ENCODE results near the gene CDC25B.
"Not testable (repeated sequence)": the region's sequence is repeated elsewhere in the genome, so short reads cannot be mapped to it uniquely, and the experiment has no call there.

CDC25B gene

DNA sequence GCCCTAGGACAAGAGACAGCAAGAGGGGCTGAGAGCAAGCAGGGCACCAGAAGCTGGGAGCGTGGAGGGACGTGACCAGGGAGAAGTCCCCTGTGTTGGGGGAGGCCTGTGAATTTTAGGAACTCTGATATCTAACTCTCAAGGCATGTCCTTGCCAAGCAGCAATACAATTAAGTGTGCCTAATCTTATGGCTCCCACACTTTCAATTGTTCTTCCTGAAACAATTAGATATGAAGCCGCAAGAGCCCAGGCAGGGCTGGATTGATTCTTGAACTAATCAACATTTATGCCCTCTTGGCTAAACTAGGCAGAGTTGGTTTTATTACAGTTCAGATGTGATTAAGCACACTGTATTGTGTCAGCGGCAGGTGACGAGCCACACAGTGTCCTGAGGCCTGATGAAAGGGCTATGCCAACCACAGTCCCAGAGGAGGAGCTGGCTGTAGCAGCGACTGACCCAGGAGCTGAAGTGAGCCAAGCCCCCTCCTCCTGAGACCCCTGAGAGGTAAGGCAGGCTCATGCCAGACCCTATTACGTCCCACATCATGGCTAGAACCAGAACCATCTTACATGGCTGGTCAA lies 46.3 kb downstream of the CDC25B start:
- no peak for DNase-seq

DNA sequence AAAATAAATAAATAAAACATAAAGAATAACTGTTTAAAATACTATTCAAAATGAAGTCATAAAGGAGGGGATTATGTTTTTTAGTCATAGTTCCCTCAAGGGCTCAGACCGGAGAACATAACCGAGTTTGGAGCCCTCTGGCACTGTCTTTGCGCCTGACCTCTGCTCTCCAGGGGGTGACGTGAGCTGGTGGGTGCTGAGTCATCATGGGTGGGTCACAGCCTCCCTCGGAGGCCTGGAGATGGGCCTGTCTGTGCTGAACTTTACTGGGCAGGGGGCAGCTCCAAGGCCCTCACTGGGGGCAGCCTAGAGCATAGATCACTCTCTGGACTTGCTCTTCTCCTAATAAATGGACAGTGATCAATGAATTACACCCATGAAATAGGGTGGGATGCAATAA lies 47.4 kb downstream of the CDC25B start:
- DNase-seq: no peak

DNA sequence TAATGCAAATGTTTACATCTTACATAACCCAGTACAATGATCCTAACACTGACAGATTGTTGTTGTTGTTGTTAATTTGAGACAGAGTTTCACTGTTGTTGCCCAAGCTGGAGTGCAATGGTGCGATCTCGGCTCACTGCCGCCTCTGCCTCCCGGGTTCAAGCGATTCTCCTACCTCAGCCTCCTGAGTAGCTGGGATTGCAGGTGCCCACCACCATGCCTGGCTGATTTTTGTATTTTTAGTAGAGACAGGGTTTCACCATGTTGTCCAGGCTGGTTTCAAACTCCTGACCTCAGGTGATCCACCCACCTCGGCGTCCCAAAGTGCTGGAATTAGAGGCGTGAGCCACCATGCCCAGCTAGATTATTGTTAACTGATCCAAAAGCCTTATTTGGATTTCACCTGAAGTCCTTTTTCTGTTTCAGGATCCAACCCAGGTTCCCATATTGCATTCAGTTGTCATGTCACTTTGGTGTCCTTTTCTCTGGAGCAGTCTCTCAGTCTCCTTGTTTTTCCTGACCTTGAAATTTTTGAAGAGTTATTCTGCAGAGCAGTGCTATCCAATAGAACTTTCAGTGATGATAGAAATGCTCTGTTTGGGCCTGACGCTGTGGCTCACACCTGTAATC lies 48.0 kb downstream of the CDC25B start:
- not testable (repeated sequence) for DNase-seq

DNA sequence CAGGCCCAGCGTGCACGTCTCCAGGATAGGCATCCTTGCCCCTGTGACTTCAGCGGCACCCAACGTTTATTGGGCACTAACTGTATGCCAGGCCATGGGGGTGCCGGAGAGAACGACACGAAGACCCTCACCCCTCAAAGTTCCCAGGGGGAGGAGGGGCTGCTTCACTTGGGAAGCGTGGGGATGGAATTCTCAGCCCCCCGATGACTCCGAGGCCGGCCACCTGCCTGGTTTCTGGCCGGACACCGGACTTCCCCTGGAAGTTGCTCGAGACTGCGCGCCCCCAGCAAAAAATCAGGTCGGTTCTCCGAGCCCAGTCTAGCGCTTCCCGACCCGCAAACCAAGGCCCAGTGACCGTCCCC lies 50.2 kb downstream of the CDC25B start:
- no peak for DNase-seq

DNA sequence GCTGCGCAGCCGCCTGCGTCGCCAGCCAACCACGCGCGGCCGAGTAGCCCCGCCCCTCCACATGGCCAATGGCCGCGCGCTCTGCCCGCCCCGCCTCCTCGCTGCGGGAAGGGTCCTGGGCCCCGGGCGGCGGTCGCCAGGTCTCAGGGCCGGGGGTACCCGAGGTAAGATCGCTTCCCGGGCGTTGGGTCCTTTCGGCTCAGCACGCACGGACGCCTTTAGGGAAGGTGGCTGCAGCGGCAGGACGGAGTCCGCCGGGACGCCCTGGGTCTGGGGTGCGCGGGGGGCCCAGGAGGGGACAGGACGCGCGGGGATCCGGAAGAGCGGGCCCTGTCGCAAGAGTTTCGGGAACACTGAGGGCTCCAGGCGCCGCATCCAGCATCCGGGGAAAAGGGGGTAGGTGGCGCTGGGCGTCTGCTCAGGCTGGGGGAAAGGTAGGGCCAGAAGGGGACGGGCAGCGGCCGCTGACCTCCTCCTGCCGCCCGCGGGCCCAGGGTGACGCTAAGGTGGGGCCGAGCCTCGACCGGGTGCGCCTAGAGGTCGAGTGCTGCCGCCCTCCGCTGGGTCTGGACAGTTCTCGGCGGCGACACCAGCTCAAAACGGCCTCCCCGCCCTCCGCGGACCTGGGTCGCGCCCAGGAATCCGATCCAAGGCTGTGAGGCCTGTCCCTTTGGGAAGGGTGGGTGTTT lies 50.8 kb downstream of the CDC25B start, which contains the start of gene MAVS:
Gene MAVS, plus strand, starts transcription at position 95 of the 689 bp plus-strand sequence. CDS start 7,791 bp downstream, outside the sequence.
- peak; percentile 47 to 62 for DNase-seq

DNA sequence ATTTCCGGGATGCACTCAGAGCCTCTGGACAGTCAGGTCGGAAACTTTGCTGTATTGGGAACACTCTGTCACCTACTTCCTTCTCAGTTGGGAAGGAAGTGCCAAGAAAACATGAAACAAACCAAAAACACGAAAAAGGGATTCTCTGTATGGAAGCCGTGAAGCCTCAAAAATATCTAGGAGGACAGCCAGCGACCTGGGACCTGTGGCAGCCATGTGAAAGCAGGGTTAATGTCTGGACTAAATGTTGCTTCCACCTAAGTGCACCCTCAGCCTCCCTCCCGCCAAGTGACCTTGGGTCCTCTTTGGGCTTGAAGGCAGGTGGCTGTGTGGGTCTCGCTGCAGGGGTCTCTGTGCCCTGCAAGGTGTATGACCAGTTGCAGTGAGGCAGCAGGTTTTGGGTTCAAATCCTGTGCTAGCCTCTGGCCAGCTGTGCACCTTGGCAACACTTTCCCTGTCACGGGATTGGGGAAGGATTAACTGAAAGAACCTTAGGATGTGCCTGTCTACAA lies 51.4 kb downstream of the CDC25B start:
- no peak for DNase-seq

DNA sequence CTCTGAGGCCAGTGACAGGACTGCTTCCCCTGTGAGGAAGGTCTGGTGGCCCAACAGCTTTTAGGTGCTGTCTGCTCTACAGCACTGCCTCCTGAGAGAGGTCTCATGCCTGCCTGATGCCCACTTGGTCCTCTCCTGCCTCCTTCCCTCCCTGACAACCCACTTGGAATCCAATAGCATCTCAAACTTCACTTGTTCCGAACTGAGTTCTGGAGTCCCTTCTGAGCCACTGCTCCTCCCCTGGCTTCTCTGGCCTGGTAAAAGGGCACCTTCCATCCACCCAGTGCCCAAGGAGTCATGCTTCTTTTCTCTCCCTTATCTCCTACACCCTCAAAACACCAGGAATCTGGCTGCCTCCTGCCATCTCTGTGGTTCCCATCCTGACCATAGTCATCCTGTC lies 52.5 kb downstream of the CDC25B start:
- no peak for DNase-seq

DNA sequence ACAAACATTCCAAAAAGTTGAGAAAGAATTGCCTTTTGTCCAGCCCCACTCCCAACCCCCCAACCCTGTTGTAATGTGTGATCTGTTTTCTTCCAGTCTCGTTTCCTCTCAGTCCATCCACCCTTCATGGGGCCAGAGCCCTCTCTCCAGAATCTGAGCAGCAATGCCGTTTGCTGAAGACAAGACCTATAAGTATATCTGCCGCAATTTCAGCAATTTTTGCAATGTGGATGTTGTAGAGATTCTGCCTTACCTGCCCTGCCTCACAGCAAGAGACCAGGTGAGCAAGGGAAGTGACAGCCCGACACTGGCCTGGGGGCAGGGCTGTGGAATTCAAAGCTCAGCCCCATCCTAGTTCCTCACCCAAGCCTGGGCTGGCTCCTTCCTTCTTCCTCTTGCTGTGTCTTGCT lies 58.4 kb downstream of the CDC25B start:
- no peak for DNase-seq
